KOPT-K1 (cell line): ENCODE measurements around the gene PDE4B.
"Not testable (repeated sequence)": the region's sequence is repeated elsewhere in the genome, so short reads cannot be mapped to it uniquely, and the experiment has no call there.

Source experiments
- H3K27ac ChIP-seq: fragments of 200-600 bp; sonication (generic); 2 replicates; pipeline ENCODE4 v1.5.1; 2016; ENCODE audit warnings: antibody characterized with exemption, mild to moderate bottlenecking, low read depth, low read length; ENCODE audit not compliant: poor library complexity, severe bottlenecking
- H3K36me3 ChIP-seq: fragments of 200-600 bp; sonication (generic); 2 replicates; pipeline ENCODE4 v1.5.1; 2017; ENCODE audit warnings: antibody characterized with exemption, mild to moderate bottlenecking, low read length, moderate library complexity; ENCODE audit not compliant: insufficient read depth
- H3K9me3 ChIP-seq: fragments of 200-600 bp; sonication (generic); 2 replicates; pipeline ENCODE4 v1.5.1; 2017; ENCODE audit warnings: antibody characterized with exemption, low read length, mild to moderate bottlenecking; ENCODE audit not compliant: insufficient read depth, poor library complexity, severe bottlenecking

Gene PDE4B

DNA sequence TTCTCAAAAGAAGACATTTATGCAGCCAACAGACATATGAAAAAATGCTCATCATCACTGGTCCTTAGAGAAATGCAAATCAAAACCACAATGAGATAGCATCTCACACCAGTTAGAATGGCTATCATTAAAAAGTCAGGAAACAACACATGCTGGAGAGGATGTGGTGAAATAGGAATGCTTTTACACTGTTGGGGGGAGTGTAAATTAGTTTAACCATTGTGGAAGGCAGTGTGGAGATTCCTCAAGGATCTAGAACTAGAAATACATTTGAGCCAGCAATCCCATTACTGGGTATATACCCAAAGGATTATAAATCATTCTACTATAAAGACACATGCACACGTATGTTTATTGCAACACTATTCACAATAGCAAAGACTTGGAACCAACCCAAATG is 618.8 kb downstream of the PDE4B start:
- not testable (repeated sequence) for H3K36me3 ChIP-seq, H3K9me3 ChIP-seq, H3K27ac ChIP-seq

GRCh38 chr1:66412704-66413103 is 620.0 kb downstream of the PDE4B start:
- Histone ChIP-seq H3K9me3 (peaks cover 13% of the 10 kb centered on the region), H3K36me3 (no peaks in the 10 kb centered on the region)

GRCh38 chr1:66413136-66413837 is 620.6 kb downstream of the PDE4B start:
- Histone ChIP-seq H3K27ac (no peak overlapping the region), H3K36me3 (no peaks in the 10 kb centered on the region), H3K9me3 (peaks cover 18% of the 10 kb centered on the region)

More at GRCh38 chr1:66412704-66413103, 620.0 kb downstream of the PDE4B start:
- H3K27ac ChIP-seq = no peak overlapping the region

DNA sequence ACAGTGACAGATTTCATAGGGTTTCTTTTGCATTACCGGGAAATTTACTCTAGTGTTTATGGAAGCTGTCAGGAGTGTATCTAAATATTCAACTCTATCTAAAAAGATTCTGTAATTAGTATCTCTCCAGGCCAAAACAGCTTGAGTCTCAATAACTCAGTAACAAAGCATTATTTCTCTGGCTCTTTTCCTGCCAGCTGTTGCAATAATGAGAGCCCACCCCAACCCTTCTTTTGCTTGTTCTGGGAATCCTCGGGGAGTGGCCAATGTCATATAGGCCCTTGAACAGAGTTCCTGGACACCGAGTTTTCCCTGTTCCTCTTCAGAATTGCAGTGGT is 621.1 kb downstream of the PDE4B start:
- Histone ChIP-seq H3K9me3 (peaks cover 19% of the 10 kb centered on the region), H3K36me3 (no peaks in the 10 kb centered on the region), H3K27ac (no peak overlapping the region)

- Histone ChIP-seq H3K9me3 (peaks cover 19% of the 10 kb centered on the region), H3K27ac (no peak overlapping the region), H3K36me3 (no peaks in the 10 kb centered on the region)
Observed at GRCh38 chr1:66415281-66415680, 622.6 kb downstream of the PDE4B start.

DNA sequence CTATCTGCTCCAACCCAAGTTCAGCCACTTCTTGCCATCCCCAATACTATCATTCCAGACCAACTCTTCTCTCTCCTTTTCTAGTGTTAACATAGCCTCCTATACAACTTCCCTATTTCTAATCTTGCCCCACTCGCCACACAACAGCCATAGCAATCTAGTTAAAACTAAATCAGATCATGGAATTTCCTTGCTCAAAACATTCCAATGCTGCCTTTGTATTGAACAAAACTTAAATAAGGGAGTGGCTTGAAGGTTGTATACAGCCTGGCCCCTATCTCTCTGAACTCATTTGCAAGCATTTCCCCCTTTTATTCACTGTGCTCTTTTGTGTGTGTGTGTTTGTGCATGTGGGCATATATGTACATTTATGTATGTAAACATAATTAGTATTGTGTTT is 623.2 kb downstream of the PDE4B start:
- Histone ChIP-seq H3K27ac (no peak overlapping the region), H3K36me3 (no peaks in the 10 kb centered on the region), H3K9me3 (peaks cover 19% of the 10 kb centered on the region)

DNA sequence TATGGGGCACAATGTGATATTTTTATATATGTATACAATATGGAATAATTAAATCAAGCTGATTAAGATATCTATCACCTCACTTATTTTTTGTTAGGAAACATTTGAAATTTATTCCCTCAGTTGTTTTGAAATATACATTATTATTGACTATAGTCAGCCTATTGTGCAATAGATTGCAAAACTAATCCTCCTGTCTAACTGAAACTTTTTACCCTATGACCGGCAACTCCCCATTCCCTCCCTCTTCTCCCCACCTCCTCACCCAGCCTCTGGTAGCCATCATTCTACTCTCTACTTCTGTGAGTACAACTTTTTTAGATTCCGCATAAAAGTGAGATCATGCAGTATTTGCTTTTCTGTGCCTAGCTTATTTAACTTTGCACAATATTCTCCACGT is 623.6 kb downstream of the PDE4B start:
- no peaks in the 10 kb centered on the region for H3K36me3 ChIP-seq
- no peak overlapping the region for H3K27ac ChIP-seq
- H3K9me3 ChIP-seq = peaks cover 19% of the 10 kb centered on the region

- H3K36me3 ChIP-seq = no peaks in the 10 kb centered on the region
- H3K9me3 ChIP-seq = peaks cover 19% of the 10 kb centered on the region
- no peak overlapping the region for H3K27ac ChIP-seq
Observed at GRCh38 chr1:66418021-66418420, 625.3 kb downstream of the PDE4B start.

DNA sequence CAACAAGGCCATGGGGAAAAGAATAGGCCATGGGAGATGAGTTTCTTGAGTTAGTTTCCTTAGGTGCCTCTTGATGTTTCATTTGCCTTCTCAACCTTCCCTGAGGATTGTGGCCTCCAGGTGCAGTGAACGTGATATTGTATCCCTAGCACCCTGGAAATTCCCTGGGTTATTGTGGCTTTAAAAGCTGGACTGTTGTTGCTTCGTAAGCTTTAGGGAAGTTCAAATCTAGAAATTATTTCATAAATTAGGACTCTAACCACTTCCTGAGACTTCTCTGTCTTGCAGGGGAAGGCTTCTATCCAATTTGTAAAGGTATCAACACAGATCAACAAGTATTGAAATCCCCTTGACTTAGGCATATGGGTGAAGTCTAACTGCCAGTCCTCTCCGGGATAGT is 627.5 kb downstream of the PDE4B start:
- not testable (repeated sequence) for H3K27ac ChIP-seq, H3K36me3 ChIP-seq
- peaks cover 19% of the 10 kb centered on the region for H3K9me3 ChIP-seq

GRCh38 chr1:66420906-66421305 is 628.2 kb downstream of the PDE4B start:
- peaks cover 19% of the 10 kb centered on the region for H3K9me3 ChIP-seq
- not testable (repeated sequence) for H3K36me3 ChIP-seq, H3K27ac ChIP-seq

GRCh38 chr1:66422804-66423203 is 630.1 kb downstream of the PDE4B start:
- Histone ChIP-seq H3K27ac (no peak overlapping the region), H3K9me3 (peaks cover 5% of the 10 kb centered on the region), H3K36me3 (no peaks in the 10 kb centered on the region)
